HG03045 (cell line): ENCODE data around the gene PRKG1.
"Not testable (repeated sequence)": the region's sequence is repeated elsewhere in the genome, so short reads cannot be mapped to it uniquely, and the experiment has no call there.

Experiments
- ATAC-seq: cut with Tn5 transposase; IDR thresholded peaks from one replicate; pipeline ENCODE4 v1.9.1; 2021; ENCODE audit warnings: mild to moderate bottlenecking, moderate library complexity; ENCODE audit not compliant: unreplicated experiment

PRKG1 gene

DNA sequence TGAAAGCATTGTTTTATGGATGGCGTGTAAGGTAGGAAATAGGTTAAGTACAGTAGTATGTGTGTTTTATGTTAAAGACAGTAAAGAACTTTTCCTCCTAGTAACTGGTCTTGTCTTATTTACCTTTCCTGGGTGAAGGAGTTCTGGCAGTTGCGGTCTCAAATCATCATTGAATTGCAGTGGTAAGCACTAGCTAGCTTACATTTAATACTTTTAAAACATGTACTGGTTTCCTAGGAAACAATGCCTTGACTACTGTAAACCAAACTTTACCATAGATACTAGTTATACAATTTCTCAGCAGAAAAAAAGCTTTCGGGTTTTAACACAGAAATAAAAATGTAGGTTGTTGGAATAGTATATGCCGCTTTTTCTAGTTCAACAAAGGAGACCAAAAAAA is 37.7 kb downstream of the PRKG1 start:
- no peak for ATAC-seq

DNA sequence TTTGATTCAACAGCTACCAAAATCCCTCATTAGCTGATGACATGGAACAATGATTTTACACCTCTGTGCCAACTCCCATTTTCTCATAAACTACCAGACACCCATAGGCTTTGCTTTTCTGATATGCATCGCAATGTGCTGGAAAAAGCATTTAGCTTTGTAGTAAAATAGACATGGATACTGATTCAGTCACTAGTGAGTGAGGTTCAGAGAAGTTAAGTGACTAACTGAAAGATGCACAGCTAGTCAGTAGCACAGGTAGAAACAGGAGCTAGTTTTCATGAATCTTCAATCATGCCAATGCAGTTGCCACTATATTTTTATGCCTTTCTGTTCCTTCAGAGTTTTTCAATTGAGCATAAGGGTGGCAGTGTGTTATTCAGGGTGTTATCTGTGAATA is 38.7 kb downstream of the PRKG1 start:
- ATAC-seq: no peak

DNA sequence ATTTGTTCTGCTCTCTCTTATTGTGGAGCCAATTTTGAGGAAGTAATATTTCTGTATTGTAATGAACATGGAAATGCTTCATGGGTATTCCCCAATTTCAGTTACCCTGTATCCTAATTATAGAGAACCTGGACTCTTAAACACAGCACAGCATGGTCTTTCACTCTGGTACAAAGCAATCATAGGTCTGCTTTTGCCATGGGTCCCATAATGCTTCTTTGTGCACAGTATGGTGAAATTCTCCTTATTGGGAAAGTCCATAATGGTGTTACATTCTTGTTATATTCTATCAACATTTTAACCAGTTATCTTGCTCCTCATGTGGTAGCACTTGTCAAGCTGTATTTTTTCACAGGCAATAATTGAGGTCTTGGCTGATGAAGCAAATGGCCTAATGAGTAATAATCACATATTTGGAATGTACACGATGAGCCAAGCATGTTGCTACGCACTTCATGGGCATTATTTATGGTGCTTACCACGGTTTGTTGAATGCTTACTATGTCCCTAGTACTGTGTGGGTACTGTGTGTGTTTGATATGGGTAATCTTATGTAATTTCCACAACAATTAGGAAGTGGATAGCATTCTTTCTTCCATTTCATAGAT is 42.9 kb downstream of the PRKG1 start:
- no peak for ATAC-seq

DNA sequence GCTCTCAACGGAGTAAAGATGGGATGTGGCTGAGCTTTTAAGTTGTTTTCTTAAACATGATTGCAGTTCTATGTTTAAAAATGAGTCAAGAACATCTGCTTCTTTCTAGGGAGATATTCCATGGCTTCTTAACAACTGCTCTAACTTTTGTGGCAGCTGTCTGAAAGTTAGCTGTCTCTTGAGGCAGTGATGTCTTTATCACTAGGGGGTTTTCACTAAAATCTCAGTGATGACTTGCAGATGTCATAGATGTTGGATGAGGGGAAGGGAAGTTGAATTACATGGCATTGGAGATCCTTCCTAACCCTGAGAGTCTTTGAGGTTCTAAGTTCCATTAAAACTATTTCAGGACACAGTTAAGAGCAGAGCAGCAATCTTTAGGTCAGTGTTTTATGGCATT is 43.5 kb downstream of the PRKG1 start:
- ATAC-seq: no peak

DNA sequence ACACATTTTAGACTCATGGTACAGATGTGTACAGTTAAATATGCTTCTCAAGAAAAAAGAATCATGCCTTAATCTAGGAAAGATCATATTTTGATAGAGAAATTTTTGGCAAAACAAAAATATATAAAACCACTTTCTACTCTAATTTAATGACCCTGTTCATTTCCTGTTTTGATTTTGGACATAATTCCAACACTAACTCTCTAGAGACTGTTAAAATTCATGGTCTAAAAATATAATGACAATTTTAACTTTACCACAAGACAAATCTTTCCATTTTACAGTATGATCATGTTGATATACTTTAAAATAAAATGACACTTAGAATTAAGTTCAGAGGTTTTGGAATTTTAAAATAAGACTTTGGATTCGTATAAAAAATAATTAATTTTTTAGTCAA is 45.2 kb downstream of the PRKG1 start:
- ATAC-seq: no peak

DNA sequence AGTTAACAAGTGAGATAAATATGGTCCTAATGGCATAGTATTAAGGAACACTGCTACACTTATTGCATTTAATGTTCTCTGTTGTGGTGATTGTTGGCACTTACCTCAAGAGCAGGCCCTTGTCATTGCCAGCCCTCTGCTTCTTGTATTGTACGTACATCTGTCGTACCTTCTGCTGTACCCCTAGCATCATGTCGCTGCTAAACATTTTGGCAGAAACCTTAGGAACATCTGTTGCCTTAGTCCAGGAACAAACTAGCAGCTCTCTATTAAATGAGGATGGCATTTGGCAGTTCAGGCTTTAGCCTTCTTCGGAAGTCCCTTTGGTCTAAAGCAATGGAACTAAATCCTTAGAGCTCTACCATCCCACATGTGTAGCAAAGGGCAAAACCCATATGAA is 47.6 kb downstream of the PRKG1 start:
- no peak for ATAC-seq

DNA sequence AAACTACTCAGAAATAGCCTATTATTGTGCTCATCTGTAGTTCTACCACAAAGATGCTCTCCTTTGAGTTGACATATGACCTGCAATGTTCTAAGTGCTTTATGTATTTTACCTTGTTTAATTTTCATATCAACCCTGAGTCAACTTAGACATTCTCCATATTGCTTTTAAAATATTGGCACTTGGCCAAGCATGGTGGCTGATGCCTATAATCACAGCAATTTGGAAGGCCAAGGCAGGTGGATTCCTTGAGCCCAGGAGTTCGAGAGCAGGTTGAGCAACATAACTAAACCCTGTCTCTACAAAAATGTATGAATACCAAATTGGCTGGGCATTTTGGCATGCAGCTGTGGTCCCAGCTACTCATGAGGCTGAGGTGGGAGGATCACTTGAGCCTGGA is 50.6 kb downstream of the PRKG1 start:
- ATAC-seq: no peak

DNA sequence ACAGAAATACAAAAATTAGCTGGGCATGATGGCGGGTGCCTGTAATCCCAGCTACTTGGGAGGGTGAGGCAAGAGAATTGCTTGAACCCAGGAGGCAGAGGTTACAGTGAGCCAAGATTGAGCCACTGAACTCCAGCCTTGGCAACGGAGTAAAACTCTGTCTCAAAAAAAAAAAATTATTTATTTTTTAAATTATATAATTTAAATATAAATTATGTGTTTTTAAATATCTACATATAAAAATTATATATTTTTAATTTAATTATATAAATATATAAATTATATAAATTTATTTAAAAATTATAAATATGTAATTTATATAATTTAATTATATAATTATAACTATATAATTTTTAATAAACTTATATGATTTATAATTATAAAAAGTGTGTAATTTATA is 51.2 kb downstream of the PRKG1 start:
- no peak for ATAC-seq

DNA sequence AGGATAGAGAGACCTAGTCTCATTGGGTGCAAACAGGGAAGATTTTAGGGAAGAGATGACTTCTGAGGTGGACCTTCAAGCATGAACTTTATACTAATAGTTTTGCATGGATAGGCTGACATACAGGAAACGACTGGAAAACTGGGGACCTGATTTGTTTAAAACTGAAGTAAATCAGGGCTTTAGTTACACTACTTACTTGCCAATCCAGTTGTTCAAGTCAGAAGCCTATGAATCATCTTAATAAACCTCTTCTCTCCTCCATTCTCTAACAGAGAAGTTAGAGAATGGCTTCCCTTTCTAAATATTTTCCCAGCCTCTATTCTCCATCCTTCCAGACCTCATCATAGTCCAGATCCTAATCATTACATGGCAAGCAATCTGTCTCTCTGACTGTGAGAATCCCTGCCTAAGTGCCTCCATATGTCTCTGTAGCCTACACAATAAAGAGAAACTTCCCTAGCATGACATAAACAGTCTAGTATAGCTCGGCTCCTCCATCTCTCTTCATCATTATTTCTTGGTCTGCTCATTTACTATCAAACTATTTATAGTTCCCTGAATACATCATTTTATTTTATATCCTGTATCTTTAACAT is 55.8 kb downstream of the PRKG1 start:
- no peak for ATAC-seq

DNA sequence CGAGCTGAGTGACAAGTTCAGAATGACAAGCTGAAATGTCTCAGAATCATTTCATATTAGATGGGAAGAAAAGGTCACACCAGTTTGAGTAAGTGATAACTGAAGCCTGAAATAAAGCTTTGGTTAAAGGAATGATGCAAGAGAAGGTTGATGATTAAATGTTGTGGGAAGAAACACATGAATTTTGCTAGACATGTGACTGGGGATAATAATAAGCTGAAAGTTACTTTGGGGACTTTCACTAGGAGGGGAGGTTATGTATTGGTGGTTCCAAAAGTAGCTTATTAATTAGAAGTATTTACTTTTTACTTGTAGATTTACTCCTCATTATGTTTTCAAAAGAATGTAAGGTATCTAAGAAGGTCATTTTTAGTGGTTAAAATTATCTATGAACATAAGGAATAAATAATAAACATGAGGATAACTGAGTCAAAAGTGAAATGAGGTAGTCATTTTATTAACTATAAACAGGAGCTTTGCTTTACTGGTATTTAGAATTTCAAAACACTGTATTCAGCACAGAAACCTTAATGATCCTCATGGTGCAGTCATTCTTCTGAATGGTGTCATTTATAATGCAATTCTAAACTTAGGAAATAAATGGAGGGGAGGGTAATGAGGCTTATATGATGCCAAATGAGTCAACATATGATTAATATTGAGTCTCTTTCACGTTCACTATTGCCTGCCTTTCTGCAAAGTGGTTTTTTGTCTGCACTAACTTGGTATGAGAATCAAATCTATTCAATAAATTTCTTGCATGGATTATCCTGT is 63.7 kb downstream of the PRKG1 start:
- no peak for ATAC-seq

DNA sequence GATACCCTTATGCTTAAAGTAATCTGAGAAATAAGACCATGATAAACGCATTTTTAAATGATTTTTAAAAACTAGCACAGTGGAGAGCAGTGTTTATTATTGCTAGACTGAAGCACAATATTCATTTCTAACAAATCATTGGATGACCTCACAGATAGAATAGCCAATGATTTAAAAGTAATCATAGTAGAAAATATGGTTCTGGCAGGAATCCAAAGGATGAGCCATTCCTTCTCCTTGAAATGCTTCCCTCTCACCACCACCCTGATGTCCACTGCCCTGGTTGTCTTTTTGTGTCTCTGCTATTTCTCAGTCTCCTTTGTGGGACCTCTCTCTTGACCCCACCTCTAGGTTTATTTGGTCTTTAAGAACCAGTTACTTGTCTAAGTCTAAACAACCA is 64.9 kb downstream of the PRKG1 start:
- ATAC-seq: no peak

DNA sequence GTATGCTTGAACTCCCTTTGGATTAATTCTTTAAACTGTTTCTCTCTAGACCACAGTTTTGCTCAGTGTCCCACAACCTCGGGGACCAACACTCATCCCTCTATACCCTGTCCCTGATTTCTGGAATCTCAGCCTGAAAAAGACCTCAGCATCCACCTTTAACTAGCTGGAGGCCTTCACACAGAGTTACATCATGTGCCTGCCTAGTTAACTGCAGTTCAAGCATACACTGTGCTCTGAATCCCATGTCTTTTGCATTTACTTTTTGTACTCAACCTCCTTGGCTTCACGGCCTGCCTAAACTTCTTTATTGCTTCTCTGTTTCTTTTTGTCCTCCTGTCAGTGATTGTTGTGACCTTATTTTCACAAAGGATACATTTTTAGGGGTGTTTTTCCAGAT is 66.7 kb downstream of the PRKG1 start:
- no peak for ATAC-seq

DNA sequence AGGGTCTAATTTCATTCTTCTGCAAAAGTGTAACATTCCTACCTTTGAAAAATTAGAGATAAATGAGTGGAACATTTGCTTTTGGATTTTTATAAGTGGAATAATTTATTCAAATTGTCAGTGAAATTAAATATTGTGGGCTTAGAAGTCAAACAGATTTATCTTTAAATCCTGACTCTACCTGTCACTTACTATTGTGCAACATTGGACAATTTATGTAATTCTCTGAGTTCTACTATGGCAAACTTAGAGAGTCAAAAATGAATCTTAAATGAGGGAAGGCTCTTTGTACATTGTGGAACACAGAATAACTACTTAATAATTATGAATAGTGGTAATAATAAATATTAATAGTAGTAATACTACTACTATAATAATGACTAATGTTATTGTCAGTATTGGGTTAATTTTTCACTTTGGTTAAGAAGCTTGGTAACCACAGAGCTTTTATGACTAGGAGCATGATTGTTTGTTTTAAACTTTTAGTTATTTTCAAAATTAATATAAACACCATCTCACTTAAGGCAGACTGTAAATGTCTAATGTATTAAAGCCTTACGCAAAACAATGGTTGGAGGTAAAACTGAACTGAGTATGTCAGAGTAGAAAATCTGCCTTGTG is 70.0 kb downstream of the PRKG1 start:
- no peak for ATAC-seq

DNA sequence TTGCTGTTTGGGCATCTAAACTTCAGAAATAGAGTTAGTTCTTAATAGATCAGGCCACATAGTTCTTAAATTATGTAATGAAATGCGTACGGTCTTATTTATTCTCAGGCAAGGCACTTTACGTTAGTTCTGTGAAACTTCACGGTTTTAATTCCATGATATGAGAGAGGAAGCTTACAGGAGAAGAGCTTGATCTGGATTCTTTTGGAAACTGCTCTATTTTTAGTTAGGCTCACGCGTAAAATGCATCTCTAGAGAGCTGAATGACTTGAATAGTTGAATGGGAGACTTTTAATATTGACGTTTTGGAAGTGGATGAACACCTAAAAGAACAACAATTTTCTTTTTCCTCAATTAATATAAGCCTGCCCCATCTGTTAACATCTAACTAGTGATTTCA is 71.1 kb downstream of the PRKG1 start:
- ATAC-seq: no peak

DNA sequence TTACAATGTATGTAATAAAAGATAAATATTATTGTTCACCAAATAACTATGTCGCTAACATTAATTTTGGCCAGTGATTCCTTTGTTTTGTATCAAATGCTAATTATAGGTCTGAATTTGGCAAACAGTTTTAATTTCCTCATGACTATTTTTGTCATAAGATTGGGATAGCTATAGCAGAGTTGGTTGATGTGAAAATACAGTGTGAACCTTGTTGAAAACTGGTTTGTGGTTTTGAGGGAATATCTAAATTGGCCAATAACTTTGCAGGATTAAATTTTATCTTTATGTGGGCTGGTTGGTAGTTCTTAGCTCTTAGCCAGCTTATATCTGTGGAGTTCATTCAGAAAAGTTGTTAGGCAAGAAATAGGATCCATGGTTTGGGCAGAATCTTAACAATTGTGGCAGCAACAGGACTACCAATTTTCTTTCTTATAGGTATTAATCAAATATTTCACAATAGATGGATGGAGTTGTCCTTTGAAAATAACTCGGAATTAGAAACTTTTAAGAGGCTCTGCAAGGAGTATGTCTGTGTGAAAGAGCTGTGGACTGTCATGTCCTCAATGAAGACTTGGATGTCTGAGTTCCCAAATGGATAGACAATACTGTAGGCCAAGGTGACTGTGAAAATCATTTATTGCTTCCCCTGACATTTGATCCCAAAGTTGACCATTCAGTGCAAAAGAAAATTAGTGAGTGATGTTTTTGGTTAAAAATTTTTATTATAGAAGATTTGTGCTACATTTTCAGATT is 73.5 kb downstream of the PRKG1 start:
- ATAC-seq: no peak

DNA sequence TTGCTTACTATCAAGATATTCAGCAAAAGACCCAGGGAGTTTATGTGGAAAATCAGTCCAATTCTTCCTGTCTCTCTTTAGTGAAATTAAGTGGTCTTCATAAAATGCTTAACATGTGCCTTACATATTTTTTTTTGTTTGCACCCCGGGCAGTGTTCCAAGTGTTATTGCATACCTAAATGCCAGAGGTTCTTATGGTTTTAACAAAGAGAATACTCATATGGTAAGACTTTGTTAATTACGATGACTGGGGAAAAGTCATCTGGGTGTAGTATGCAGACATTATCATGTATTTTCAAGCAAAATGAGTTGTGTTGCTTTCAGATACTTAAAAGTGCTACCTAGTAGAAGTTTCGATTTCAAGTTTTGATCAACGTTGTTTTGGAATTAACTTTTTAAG is 82.6 kb downstream of the PRKG1 start:
- ATAC-seq: no peak

DNA sequence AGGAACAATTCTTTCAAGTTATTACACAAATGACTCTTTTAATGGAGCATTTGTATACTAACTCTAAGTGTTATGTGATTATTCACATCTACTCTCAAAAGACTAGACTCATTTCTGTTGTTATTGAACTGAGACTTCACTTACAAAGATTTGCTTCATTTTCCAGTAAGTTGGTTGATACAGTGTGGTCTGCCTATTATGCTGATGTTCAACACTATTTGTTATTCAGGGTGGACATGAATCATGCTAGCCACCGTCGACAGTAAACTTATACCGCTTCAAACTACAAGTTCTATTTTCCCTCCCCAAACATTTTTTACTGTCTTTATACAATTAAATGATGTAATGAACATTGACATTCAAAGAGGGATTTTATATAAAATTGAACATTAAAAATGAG is 84.5 kb downstream of the PRKG1 start:
- ATAC-seq: no peak

DNA sequence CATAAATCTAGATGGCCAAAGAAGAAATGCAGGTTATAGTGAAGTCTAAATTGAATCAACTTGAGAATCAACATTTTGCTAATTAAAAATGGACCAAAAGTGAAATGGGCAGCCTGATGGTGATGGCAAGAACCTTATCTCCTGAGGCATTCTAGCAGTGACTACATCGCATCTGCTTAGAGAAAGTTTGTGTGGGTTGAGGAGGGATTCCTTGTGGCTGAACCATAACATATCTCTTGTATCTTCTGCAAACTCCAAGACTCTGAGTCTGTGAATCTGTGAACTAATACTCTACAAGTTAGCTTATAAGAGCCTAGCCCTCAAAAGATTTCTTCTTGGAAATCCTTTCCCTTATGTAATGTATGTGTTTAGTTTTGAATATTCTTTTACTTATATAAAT is 85.6 kb downstream of the PRKG1 start:
- ATAC-seq: no peak

DNA sequence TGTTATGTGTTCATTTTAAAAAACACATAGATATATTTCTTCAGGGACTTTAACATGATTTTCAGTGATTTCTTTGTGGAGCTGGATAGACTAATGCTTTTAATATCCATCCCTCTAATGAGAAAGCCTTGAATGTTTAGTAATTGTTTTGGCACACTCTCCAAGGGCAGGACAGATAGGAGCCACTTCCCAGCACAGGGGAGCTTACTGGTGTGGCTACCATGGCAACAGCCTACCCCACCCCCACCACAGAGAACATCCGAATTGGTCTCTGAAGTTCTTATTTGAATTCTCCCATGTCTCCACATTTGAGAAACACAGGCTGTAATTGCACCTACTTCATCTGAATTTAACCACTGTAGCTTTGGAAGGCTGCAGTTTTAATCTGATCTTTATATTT is 87.7 kb downstream of the PRKG1 start:
- no peak for ATAC-seq

DNA sequence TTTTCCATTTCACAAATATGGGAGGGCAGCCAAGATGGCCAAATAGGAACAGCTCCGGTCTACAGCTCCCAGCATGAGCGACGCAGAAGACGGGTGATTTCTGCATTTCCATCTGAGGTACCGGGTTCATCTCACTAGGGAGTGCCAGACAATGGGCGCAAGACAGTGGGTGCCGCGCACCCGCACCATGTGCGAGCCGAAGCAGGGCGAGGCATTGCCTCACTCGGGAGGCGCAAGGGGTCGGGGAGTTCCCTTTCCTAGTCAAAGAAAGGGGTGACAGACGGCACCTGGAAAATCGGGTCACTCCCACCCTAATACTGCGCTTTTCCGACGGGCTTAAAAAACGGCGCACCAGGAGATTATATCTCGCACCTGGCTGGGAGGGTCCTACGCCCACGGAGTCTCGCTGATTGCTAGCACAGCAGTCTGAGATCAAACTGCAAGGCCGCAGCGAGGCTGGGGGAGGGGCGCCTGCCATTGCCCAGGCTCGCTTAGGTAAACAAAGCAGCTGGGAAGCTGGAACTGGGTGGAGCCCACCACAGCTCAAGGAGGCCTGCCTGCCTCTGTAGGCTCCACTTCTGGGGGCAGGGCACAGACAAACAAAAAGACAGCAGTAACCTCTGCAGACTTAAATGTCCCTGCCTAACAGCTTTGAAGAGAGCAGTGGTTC is 89.2 kb downstream of the PRKG1 start:
- not testable (repeated sequence) for ATAC-seq
